ENCODE data around the gene ZNF225. TPM values are rescaled to one million over a fixed set of nuclear protein-coding genes. Genes with fewer than 3 reads are reported as not detected.

Gene ZNF225
- total and polyA plus RNA-seq, 2 of the 4 experiments (the other 2 are of a cell fraction), result 1.5 to 5.7 TPM

DNA sequence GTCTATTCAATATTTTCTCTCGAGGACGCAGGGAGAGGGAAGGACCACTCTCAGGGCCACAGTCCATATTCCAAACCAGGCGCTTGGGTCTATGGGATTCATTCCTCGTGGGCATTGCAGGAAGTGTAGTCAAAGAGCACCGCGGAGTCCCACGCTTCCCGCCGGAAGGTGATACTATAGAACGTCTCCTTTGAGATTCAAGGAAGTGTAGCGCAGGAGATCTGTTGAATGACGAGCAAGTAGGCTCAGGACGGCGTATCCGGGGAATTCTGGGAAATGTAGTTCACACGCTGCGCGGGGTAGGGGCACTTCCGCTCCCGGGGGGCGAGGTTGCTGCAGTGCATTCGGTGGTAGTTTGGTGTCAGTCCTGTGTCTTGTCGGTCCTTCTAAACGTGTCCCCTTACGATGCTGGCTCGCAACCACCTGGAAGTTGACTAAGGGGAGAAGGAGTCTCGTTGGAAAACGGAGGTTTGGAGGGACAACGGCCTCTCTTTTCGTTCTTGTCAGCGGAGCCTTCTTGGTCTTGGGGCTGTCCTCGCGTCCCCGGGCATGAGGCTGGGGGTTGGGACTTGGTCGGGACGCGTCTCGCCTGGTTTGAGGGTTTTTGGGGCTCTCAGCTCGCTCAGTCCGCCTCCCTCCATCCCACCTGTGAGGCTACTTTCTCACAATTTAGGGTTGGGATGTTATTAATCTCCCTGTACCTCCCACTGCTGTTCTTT lies 41.2 kb upstream of the ZNF225 start, which contains the start of gene ZNF284:
ZNF284 (plus strand) TSS at position 336 of the 719 bp plus-strand sequence. CDS start 4,231 bp downstream, outside the sequence.
- peak within 1 kb of the TSS; percentile 49; the same call in 1 of the 3 replicates for H2BK15ac ChIP-seq (ENCODE audit: low read depth, low read length)
- POLR2A ChIA-PET (ENCODE audit: unreplicated experiment), result interaction anchor here (0.6 kb wide), 1 partner anchor 135 kb away, joined by 3 read pairs; no protein-coding TSS in a partner anchor
- WGBS, 2 experiments (ENCODE audit: extremely low coverage in 2 of 2, insufficient read length in 1 of 2), result 0% methylated on average over 8 of the region's 40 CpGs; no CpG with 5 or more reads in 1 of the 2 experiments

More for the DNA sequence above, 41.2 kb upstream of the ZNF225 start, which contains the start of gene ZNF284:
- H4K8ac ChIP-seq (ENCODE audit: low read depth in 2 of 2, low read length in 2 of 2), result peak within 1 kb of the TSS; percentile 98 to 99
- H3K9me1 ChIP-seq (ENCODE audit: insufficient read depth, low read length), result no peaks in the 10 kb centered on the region
- peak within 1 kb of the TSS; percentile 73 for H2AK9ac ChIP-seq (replicated peaks; ENCODE audit: low read depth, low read length, poor library complexity)
- CTCF ChIA-PET, result no interaction called here
- H3K36me3 ChIP-seq (ENCODE audit: control insufficient read depth, insufficient read depth, low read length), result peaks cover 3% of the 10 kb centered on the region
- H3K9me3 ChIP-seq (ENCODE audit: control insufficient read depth, insufficient read depth, low read length), result peaks cover 4% of the 10 kb centered on the region
- H4K20me1 ChIP-seq (ENCODE audit: insufficient read depth, low read length), result no peaks in the 10 kb centered on the region
- H4K5ac ChIP-seq (ENCODE audit: low read depth, low read length), result peak within 1 kb of the TSS; percentile 76
- H3K4me1 ChIP-seq (ENCODE audit: control insufficient read depth, insufficient read depth, low read length), result peaks cover 2% of the 10 kb centered on the region; the same call in 1 of the 2 replicates
- H2BK5ac ChIP-seq (ENCODE audit: low read depth, low read length, poor library complexity, severe bottlenecking), result peak within 1 kb of the TSS; percentile 47
- H3K4ac ChIP-seq (ENCODE audit: low read depth, low read length), result peak within 1 kb of the TSS; percentile 78
- H3K27ac ChIP-seq (ENCODE audit: insufficient read depth, low read length), result peak within 1 kb of the TSS; percentile 60
- H3K18ac ChIP-seq (ENCODE audit: low read depth, low read length), result peak within 1 kb of the TSS; percentile 39; the same call in 1 of the 2 replicates
- H2BK120ac ChIP-seq (ENCODE audit: low read depth, low read length), result peak within 1 kb of the TSS; percentile 22; the same call in 1 of the 2 replicates
- H3K27me3 ChIP-seq (ENCODE audit: control insufficient read depth, insufficient read depth, low read length), result no peaks in the 10 kb centered on the region
- no TSS peak for BruUV-seq (replicated peaks)
- in situ Hi-C loops (cut with MboI; ENCODE audit: low sequenced_read_pairs), result no loop called here
- peak; percentile 93 for DNase-seq
- no peak within 1 kb of the TSS for H2BK20ac ChIP-seq (ENCODE audit: low read depth, low read length)
- H3K23ac ChIP-seq (ENCODE audit: low read depth, low read length), result peak within 1 kb of the TSS; percentile 89
- H3K4me2 ChIP-seq (ENCODE audit: low read depth, low read length), result peak within 1 kb of the TSS; percentile 84
- H3K56ac ChIP-seq (ENCODE audit: extremely low read depth, insufficient read depth, low read length), result peak within 1 kb of the TSS; percentile 68
- dilution Hi-C loops (cut with HindIII; ENCODE audit: low sequenced_read_pairs, unreplicated experiment), result no loop called here
- H2AK5ac ChIP-seq (ENCODE audit: low read depth, low read length), result peak within 1 kb of the TSS; percentile 18; the same call in 1 of the 2 replicates
- intact Hi-C loops (cut with micrococcal nuclease), result no loop called here
- H3K9ac ChIP-seq (ENCODE audit: low read depth, low read length), result peak within 1 kb of the TSS; percentile 86
- H3K14ac ChIP-seq (replicated peaks; ENCODE audit: low read depth, low read length), result peak within 1 kb of the TSS; percentile 81
- peak; percentile 98 for ATAC-seq (ENCODE audit: low read depth)
- H2AFZ ChIP-seq (replicated peaks; ENCODE audit: low read length, poor library complexity), result peak within 1 kb of the TSS; percentile 96
- H4K91ac ChIP-seq (ENCODE audit: insufficient read depth, low read depth, low read length), result peak within 1 kb of the TSS; percentile 75
- H3K4me3 ChIP-seq (ENCODE audit: insufficient read depth, low read depth, low read length), result peak within 1 kb of the TSS; percentile 76
- no peak for TF ChIP-seq RAD21 (IDR thresholded peaks at IDR 0.05; ENCODE audit: low read length)
- peak; percentile 76; the same call in 1 of the 2 replicates for TF ChIP-seq MXI1 (IDR thresholded peaks at IDR 0.05; ENCODE audit: borderline replicate concordance, low read depth, low read length)
- peak; percentile 93 for TF ChIP-seq MAZ (IDR thresholded peaks at IDR 0.05; ENCODE audit: borderline replicate concordance, low read depth, low read length)
- H3K79me1 ChIP-seq (ENCODE audit: low read depth in 1 of 2, low read length in 2 of 2), result peaks cover 16 to 20% of the 10 kb centered on the region in 2 experiments
